Measurements from ENCODE around the gene CHRM3. TPM values are rescaled to one million over a fixed set of nuclear protein-coding genes. Genes with fewer than 3 reads are reported as not detected.
A peak's percentile ranks its signal among the peaks of the same experiment; 100 is the strongest.

Gene CHRM3
- total and polyA plus RNA-seq, 8 donors, result 0.92 to 222 (median 4.6) TPM

DNA sequence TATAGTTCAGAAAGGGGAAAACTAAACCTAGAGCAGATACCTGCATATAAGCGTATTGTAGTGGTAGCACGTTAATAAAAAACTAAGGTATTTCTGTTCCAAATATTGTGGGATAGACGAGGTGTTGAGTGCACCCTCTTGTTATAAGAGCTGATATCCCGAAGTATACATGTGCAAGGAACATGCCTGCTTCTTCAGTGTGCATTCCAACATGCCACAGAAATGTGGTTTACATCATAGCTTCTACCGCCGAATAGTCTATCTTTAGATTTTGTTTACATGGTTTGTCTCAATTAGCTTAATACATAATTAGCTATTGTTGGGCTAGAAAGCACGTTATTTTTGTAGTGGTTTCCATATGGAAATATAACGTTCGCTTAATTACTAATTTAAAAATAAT lies 2.2 kb downstream of the CHRM3 start:
- Histone ChIP-seq H3K36me3 (no peaks in the 10 kb centered on the region), H3K4me3 (peak overlapping the region; percentile 69 to 81 (median 73)), H3K4me1 (peaks cover 0 to 56% (median 35%) of the 10 kb centered on the region in 4 donors), H3K9me3 (no peaks in the 10 kb centered on the region), H3K27ac (peak overlapping the region in 3 of 5 donors; percentile 90 to 93 (median 92)), H3K27me3 (peaks cover 0 to 29% (median 14%) of the 10 kb centered on the region in 3 donors)
- DNase-seq, result no peak
- TF ChIP-seq CTCF (IDR thresholded peaks at IDR 0.05), result no peak
- TF ChIP-seq POLR2A (IDR thresholded peaks at IDR 0.05), result no peak
- TF ChIP-seq POLR2AphosphoS5 (IDR thresholded peaks at IDR 0.05), result no peak
- TF ChIP-seq EP300 (IDR thresholded peaks at IDR 0.05), result no peak
- intact Hi-C loops (cut with DNase I; ENCODE audit: low total_unique reads), result no loop called here
- 17 to 39% (median 25%) methylated on average over 9 of the region's 9 CpGs for WGBS, 5 donors

DNA sequence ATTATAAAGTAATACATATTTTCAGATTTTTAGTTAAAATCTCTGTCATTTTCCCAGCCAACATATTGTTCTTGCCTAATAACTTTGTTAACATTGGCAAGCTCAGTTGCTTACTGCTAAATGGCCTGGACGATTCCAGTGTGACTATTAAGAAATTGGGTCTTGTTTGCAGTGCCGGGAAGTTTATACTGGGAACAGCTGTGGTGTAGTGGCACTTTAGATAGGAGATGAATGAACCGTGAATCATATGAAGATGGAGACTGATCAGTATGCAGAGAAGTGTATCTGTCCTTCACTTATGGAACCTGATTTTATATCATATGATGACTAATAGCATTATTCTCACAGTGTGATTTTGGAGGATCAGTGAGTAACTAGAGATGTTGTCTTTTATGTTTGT lies 3.3 kb downstream of the CHRM3 start:
- peaks cover 0 to 29% (median 14%) of the 10 kb centered on the region in 3 donors for H3K27me3 ChIP-seq
- no peaks in the 10 kb centered on the region for H3K36me3 ChIP-seq
- no peaks in the 10 kb centered on the region for H3K9me3 ChIP-seq
- DNase-seq, result no peak
- H3K4me1 ChIP-seq, result peaks cover 0 to 56% (median 35%) of the 10 kb centered on the region in 4 donors
- TF ChIP-seq POLR2AphosphoS5 (IDR thresholded peaks at IDR 0.05) (peak in 2 of 3 donors; percentile 23 to 32), CTCF (IDR thresholded peaks at IDR 0.05) (no peak)
- WGBS, 5 donors, result 11 to 31% (median 19%) methylated on average over 3 of the region's 3 CpGs
- intact Hi-C loops (cut with DNase I; ENCODE audit: low total_unique reads), result loop anchor here (10.0 kb wide), 1 partner anchor 515 kb away; no protein-coding TSS in a partner anchor
- peak overlapping the region in 1 of 4 donors; percentile 74 for H3K4me3 ChIP-seq
- no peak overlapping the region for H3K27ac ChIP-seq

DNA sequence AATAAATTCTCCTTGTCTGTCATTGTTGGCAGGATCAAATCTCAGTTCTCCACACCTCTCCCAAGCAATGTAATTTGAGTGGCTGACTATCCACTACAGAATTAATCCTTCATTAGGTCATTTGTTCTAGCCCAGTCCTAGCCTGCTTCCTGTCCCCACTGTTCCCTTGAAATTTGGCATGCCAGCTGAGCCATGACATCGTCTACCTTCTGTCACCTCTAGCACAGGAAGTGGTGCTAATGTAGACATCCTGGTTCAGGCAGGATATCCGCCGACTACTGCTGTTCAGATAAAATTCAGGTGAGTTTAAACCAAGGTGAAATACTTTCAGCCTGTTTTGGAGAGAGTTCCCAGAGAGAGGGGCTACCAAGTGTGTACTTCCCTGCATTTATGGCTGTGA lies 5.9 kb downstream of the CHRM3 start:
- peaks cover 0 to 13% (median 8%) of the 10 kb centered on the region in 3 donors for H3K27me3 ChIP-seq
- DNase-seq, result peak in 1 of 2 donors; percentile 33
- H3K4me3 ChIP-seq, result no peak overlapping the region
- no peaks in the 10 kb centered on the region for H3K36me3 ChIP-seq
- peak overlapping the region in 1 of 5 donors; percentile 1 for H3K27ac ChIP-seq
- no peaks in the 10 kb centered on the region for H3K9me3 ChIP-seq
- 48 to 81% (median 61%) methylated on average over 3 of the region's 3 CpGs for WGBS, 5 donors
- H3K4me1 ChIP-seq, result peaks cover 0 to 49% (median 20%) of the 10 kb centered on the region in 4 donors
- intact Hi-C loops (cut with DNase I; ENCODE audit: low total_unique reads), result loop anchor here (10.0 kb wide), 1 partner anchor 513 kb away; no protein-coding TSS in a partner anchor
- no peak for TF ChIP-seq EP300 (IDR thresholded peaks at IDR 0.05)
- TF ChIP-seq CTCF (IDR thresholded peaks at IDR 0.05), result no peak
- TF ChIP-seq POLR2A (IDR thresholded peaks at IDR 0.05), result no peak
- TF ChIP-seq POLR2AphosphoS5 (IDR thresholded peaks at IDR 0.05), result no peak

- intact Hi-C loops (cut with DNase I; ENCODE audit: low total_unique reads), result loop anchor here (10.0 kb wide), 1 partner anchor 511 kb away; no protein-coding TSS in a partner anchor
- 52 to 79% (median 62%) methylated on average over 2 of the region's 2 CpGs for WGBS, 5 donors
- H3K27ac ChIP-seq, result no peak overlapping the region
- peaks cover 0 to 46% (median 9%) of the 10 kb centered on the region in 4 donors for H3K4me1 ChIP-seq
- DNase-seq, result no peak
- no peaks in the 10 kb centered on the region for H3K9me3 ChIP-seq
- no peak overlapping the region for H3K4me3 ChIP-seq
- H3K27me3 ChIP-seq, result no peaks in the 10 kb centered on the region
- H3K36me3 ChIP-seq, result no peaks in the 10 kb centered on the region
- TF ChIP-seq EP300 (IDR thresholded peaks at IDR 0.05) (no peak), POLR2AphosphoS5 (IDR thresholded peaks at IDR 0.05) (no peak), POLR2A (IDR thresholded peaks at IDR 0.05) (no peak), CTCF (IDR thresholded peaks at IDR 0.05) (no peak)
Measured at GRCh38 chr1:239394107-239394506, 7.7 kb downstream of the CHRM3 start.
